Body of pancreas (tissue), 4 donors: ENCODE results near the gene SRRM5. TPM values are rescaled to one million over a fixed set of nuclear protein-coding genes. Genes with fewer than 3 reads are reported as not detected.

Experiments used
- ATAC-seq: fragments of 150-250 bp; one replicate; pipeline ENCODE4 v1.9.1; 2016
- DNase-seq, 4 donors: peaks; one replicate each; pipeline ENCODE4 v3.0.0-alpha.2; 2019
- H3K27ac ChIP-seq, 4 donors: fragments of 200-600 bp; sonication (generic); 1 replicate in 3 of 4; 2 replicates in 1 of 4; pipeline versions ENCODE4 v1.5.1 to v1.6.1; 2016 to 2019; ENCODE audit warnings: mild to moderate bottlenecking in 1 of 4, mixed read lengths in 1 of 4, moderate library complexity in 1 of 4
- H3K27me3 ChIP-seq, 2 donors: fragments of 200-600 bp; sonication (generic); one replicate each; pipeline ENCODE4 v1.6.0; 2016; ENCODE audit warnings: mild to moderate bottlenecking in 1 of 2
- H3K36me3 ChIP-seq, 2 donors: fragments of 200-600 bp; sonication (generic); replicated peaks in 1 of 2; 2 replicates each; pipeline ENCODE4 v1.5.1; 2016; ENCODE audit warnings: low read depth in 2 of 2; ENCODE audit not compliant: insufficient read depth in 1 of 2
- H3K4me1 ChIP-seq: fragments of 200-600 bp; sonication (generic); one replicate; pipeline ENCODE4 v1.6.0; 2016
- H3K4me3 ChIP-seq, 2 donors: fragments of 200-600 bp; sonication (generic); 1 replicate in 1 of 2; 2 replicates in 1 of 2; pipeline ENCODE4 v1.5.1; 2016 to 2019
- H3K9me3 ChIP-seq, 3 donors: fragments of 200-600 bp; sonication (generic); 1 replicate in 2 of 3; 2 replicates in 1 of 3; pipeline ENCODE4 v1.5.1; 2016
- CTCF ChIP-seq, 7 experiments: fragments of 450-650 bp in 4 of 7; fragments of 200-600 bp in 3 of 7; sonication (generic) in 3 of 7; IDR thresholded peaks; one replicate each; pipeline ENCODE4 v1.5.1; 2016 to 2019; ENCODE audit warnings: antibody characterized with exemption in 7 of 7
- POLR2A ChIP-seq, 3 donors: fragments of 450-650 bp; IDR thresholded peaks; one replicate each; pipeline ENCODE4 v1.6.1; 2016; ENCODE audit warnings: antibody characterized with exemption in 3 of 3, mild to moderate bottlenecking in 2 of 3
- WGBS, 2 donors: methylation state at CpG; one replicate each; pipeline ENCODE4 v1.1.5; 2017; 5-methylcytosine and 5-hydroxymethylcytosine counted together
- intact Hi-C: fragments of 100-400 bp; cut with DNase I; formaldehyde crosslinking; loops from one replicate; pipeline ENCODE4 v1.15.1; 2023
- total RNA-seq, 2 donors: library from RNA; depleted of rRNA; stranded (reverse); fragments of >200 nt; gene quantifications; one replicate each; pipeline ENCODE4 v1.1.0, GENCODE V29; 2016

Gene SRRM5
- total RNA-seq, 2 donors from 2014 or later: 0.33 to 2.1 TPM

- Histone ChIP-seq H3K4me3 (peak overlapping the region; percentile 30 to 66), H3K4me1 (peaks cover 12% of the 10 kb centered on the region), H3K9me3 (no peaks in the 10 kb centered on the region), H3K27me3 (no peaks in the 10 kb centered on the region), H3K27ac (peak overlapping the region in 3 of 4 donors; percentile 66 to 91 (median 84)), H3K36me3 (no peaks in the 10 kb centered on the region)
- WGBS, 2 donors: 28 to 32% methylated on average over 12 of the region's 12 CpGs
- intact Hi-C loops: no loop called here
- no peak for DNase-seq
- TF ChIP-seq CTCF (IDR thresholded peaks at IDR 0.05) (no peak), POLR2A (IDR thresholded peaks at IDR 0.05) (no peak)
- ATAC-seq: no peak
Observed at GRCh38 chr19:43574424-43575155, 37.3 kb upstream of the SRRM5 start.

GRCh38 chr19:43575156-43575950 lies 36.5 kb upstream of the SRRM5 start, which contains the start of the genes PINLYP and XRCC1:
Gene PINLYP, plus strand, starts transcription at chr19:43575801. Its CDS starts 1,391 bp downstream, at chr19:43577192.
Gene XRCC1, minus strand, starts transcription at chr19:43575527. Its CDS starts 69 bp downstream, at chr19:43575458.
- intact Hi-C loops: no loop called here
- peak; percentile 98 to 99 (median 98) for DNase-seq
- ATAC-seq: peak; percentile 100
- Histone ChIP-seq H3K27ac (peak within 1 kb of the TSS in 3 of 4 donors; percentile 66 to 91 (median 84)), H3K36me3 (no peaks in the 10 kb centered on the region), H3K4me3 (peak within 1 kb of the TSS; percentile 30 to 66), H3K4me1 (peaks cover 12% of the 10 kb centered on the region), H3K27me3 (no peaks in the 10 kb centered on the region), H3K9me3 (no peaks in the 10 kb centered on the region)
- TF ChIP-seq POLR2A (IDR thresholded peaks at IDR 0.05): peak in 2 of 3 donors; percentile 67 to 68
- peak in 1 of 7 experiments; percentile 4 for TF ChIP-seq CTCF (IDR thresholded peaks at IDR 0.05)
- WGBS, 2 donors: 0% methylated on average over 16 to 51 of the region's 51 CpGs

DNA sequence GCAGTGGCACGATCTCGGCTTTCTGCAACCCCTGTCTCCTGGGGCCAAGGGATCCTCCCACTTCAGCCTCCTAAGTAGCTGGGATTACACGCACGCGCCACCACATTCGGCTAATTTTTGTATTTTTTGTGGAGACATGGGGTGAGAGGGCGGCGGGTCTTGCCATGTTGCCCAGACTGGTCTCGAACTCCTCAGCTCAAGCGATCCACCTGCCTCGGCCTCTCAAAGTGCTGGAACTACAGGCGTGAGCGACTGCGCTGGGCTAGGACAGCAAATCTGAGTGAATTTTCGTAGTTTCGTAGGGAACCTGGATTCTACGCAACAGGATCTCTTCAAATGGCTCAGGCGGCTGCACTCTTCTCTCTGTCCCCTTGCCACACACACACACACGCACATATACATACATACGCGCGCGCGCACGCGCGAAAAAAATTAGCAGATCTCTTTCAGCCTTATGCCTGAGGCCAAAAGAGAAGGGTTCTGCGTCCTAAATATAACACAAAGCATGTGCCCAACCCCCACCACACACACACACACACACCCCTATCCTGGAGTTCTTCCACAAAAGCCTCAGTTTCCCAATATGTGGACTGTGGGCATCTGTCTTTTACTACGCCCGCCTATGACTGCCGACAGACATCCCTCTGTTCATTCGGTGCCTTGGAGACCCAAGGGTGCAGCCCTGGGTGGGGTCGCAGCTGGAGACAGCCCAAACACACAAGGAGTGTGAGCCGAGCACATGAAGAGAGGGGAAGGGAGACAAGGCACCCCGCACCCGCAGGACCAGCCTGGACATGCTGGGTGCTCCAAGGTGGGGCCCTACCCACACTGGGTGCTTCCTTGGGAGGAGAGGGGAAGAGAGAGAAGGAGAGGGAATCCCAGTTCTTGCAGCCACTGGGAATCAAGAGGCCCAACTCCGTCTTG lies 35.7 kb upstream of the SRRM5 start:
- no peak overlapping the region for H3K4me3 ChIP-seq
- DNase-seq: no peak
- peak overlapping the region in 3 of 4 donors; percentile 66 to 84 (median 76) for H3K27ac ChIP-seq
- no peaks in the 10 kb centered on the region for H3K36me3 ChIP-seq
- H3K4me1 ChIP-seq: peaks cover 12% of the 10 kb centered on the region
- intact Hi-C loops: no loop called here
- TF ChIP-seq CTCF (IDR thresholded peaks at IDR 0.05) (no peak), POLR2A (IDR thresholded peaks at IDR 0.05) (no peak)
- ATAC-seq: no peak
- H3K27me3 ChIP-seq: no peaks in the 10 kb centered on the region
- WGBS, 2 donors: 59 to 69% methylated on average over 37 of the region's 37 CpGs
- H3K9me3 ChIP-seq: no peaks in the 10 kb centered on the region

GRCh38 chr19:43578787-43579186 lies 33.1 kb upstream of the SRRM5 start:
- no peak for ATAC-seq
- 58 to 65% methylated on average over 3 of the region's 3 CpGs for WGBS, 2 donors
- no peaks in the 10 kb centered on the region for H3K36me3 ChIP-seq

More at GRCh38 chr19:43578787-43579186, 33.1 kb upstream of the SRRM5 start:
- Histone ChIP-seq H3K9me3 (no peaks in the 10 kb centered on the region), H3K4me1 (peaks cover 12% of the 10 kb centered on the region), H3K4me3 (no peak overlapping the region), H3K27me3 (no peaks in the 10 kb centered on the region), H3K27ac (no peak overlapping the region)
- intact Hi-C loops: no loop called here
- TF ChIP-seq CTCF (IDR thresholded peaks at IDR 0.05): no peak
- no peak for TF ChIP-seq POLR2A (IDR thresholded peaks at IDR 0.05)
- no peak for DNase-seq
